Cardiac fibroblast (primary cell): ENCODE data around the gene CRX.
"Not testable (repeated sequence)": the region's sequence is repeated elsewhere in the genome, so short reads cannot be mapped to it uniquely, and the experiment has no call there.

Source experiments
- DNase-seq, 2 donors: peaks; one replicate each; pipeline versions ENCODE4 v3.0.0 to v3.0.0-alpha.2; 2010; ENCODE audit warnings: low read depth in 2 of 2
- H3K4me3 ChIP-seq, 2 donors: replicated peaks in 1 of 2; 1 replicate in 1 of 2; 2 replicates in 1 of 2; pipeline ENCODE4 v1.5.1; 2011; ENCODE audit warnings: low read depth in 2 of 2, low read length in 2 of 2, mild to moderate bottlenecking in 2 of 2, moderate library complexity in 1 of 2
- CTCF ChIP-seq: IDR thresholded peaks from one replicate; pipeline ENCODE4 v1.5.1; 2011; ENCODE audit warnings: low read depth, mild to moderate bottlenecking, low read length, inconsistent platforms

The CRX gene

GRCh38 chr19:47796785-47797184 is 25.0 kb upstream of the CRX start:
- TF ChIP-seq CTCF: no peak
- no peak for DNase-seq
- H3K4me3 ChIP-seq: no peak overlapping the region

DNA sequence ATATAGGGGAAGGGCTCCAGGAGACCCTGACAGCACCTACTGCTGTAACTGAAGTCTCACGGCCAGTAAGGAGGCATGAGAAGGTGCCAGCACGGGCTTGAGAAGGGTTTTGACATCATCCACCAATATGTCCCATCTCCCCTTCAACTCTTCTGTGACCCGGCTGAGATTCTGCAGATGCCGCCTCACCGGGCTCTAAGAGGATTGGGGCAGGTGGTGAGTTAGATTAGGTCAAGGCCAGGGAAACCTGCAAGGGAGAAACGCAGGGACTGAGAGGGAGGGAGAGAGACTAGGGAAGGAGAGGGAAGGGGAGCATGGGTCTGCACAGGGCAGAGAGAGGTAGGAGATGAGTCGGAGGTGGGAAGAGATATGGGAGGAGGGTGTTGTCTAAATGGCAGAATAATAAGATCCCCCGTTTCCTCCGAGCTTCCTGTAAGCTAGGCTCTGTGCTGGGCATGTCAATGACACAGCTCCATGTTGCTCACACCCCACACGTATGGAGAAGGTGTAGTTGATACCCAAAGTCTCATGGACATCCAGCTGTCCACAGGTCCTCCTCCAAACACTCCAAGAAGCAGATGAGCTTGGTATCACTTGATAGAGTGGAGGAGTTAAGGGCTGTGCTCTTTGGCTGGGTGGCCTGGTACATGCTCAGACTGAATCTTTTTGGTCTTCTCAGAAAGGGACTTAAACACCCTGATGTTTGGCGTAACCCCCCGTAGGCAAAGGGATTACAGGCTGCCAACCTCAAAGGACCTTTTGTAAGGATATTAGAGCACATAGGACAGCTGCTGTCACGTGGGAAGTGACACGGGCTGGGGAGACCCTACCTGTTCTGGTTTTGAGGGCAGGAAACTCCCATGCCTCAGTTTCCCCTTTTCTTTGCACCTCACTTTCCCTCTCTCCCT is 23.5 kb upstream of the CRX start:
- no peak for TF ChIP-seq CTCF
- H3K4me3 ChIP-seq: no peak overlapping the region
- DNase-seq: no peak

GRCh38 chr19:47798904-47799266 is 22.9 kb upstream of the CRX start:
- TF ChIP-seq CTCF: no peak
- no peak overlapping the region for H3K4me3 ChIP-seq
- no peak for DNase-seq

- no peak overlapping the region for H3K4me3 ChIP-seq
- TF ChIP-seq CTCF: no peak
- no peak for DNase-seq
Observed at GRCh38 chr19:47801270-47801669, 20.5 kb upstream of the CRX start.

GRCh38 chr19:47802521-47803043 is 19.2 kb upstream of the CRX start:
- no peak for DNase-seq
- no peak for TF ChIP-seq CTCF
- H3K4me3 ChIP-seq: no peak overlapping the region

- DNase-seq, H3K4me3 ChIP-seq: not testable (repeated sequence)
Observed at GRCh38 chr19:47803148-47803547, 18.6 kb upstream of the CRX start.

DNA sequence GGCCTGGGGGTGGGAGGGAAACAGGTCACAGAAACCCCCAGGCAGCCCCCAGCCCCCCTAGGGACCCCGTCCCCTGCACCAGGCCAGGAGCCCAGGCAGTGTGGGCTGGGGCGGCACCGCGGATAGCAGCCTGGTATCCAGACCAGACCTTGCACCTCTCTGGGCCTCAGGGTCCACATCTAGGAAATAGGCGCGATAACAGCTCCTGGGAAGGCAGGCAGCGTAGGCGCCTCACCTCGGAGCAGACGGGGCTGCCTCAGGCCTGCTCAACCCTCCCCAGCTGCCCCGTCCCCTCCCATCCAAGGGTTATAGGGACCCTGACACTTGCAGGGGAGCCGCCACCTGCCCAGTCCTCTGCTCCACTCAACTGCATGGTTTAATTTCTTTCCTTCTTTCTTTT is 18.1 kb upstream of the CRX start:
- not testable (repeated sequence) for H3K4me3 ChIP-seq, DNase-seq

- not testable (repeated sequence) for DNase-seq
Observed at GRCh38 chr19:47804451-47804850, 17.3 kb upstream of the CRX start, which contains the start of gene TPRX1. Gene TPRX1, minus strand, starts transcription at chr19:47804551. Its CDS starts 12 bp downstream, at chr19:47804539.

More at GRCh38 chr19:47804451-47804850, 17.3 kb upstream of the CRX start, which contains the start of gene TPRX1:
- not testable (repeated sequence) for H3K4me3 ChIP-seq
